Measurements from ENCODE around the gene MYBPC2.
"Not testable (repeated sequence)": the region's sequence is repeated elsewhere in the genome, so short reads cannot be mapped to it uniquely, and the experiment has no call there.

The MYBPC2 gene

GRCh38 chr19:50432221-50433028, at the start of gene MYBPC2:
Gene MYBPC2, plus strand, starts transcription at chr19:50432892. Its CDS starts 62 bp downstream, at chr19:50432954.
- no peak for DNase-seq

GRCh38 chr19:50383001-50383851, 49.5 kb upstream of the MYBPC2 start:
- DNase-seq: no peak

- DNase-seq: peak; percentile 99
Measured at GRCh38 chr19:50383852-50384684, 48.6 kb upstream of the MYBPC2 start, which contains the start of gene POLD1. Gene POLD1, plus strand, starts transcription at chr19:50384347. Its CDS starts 14,505 bp downstream, at chr19:50398852.

GRCh38 chr19:50384685-50385535, 47.8 kb upstream of the MYBPC2 start:
- no peak for DNase-seq

GRCh38 chr19:50387176-50387867, 45.4 kb upstream of the MYBPC2 start:
- DNase-seq: peak; percentile 71

- no peak for DNase-seq
Measured at GRCh38 chr19:50387868-50388245, 44.8 kb upstream of the MYBPC2 start.

GRCh38 chr19:50390295-50390694, 42.4 kb upstream of the MYBPC2 start:
- DNase-seq: not testable (repeated sequence)

- not testable (repeated sequence) for DNase-seq
Measured at GRCh38 chr19:50390952-50391351, 41.7 kb upstream of the MYBPC2 start.

GRCh38 chr19:50392759-50393158, 39.9 kb upstream of the MYBPC2 start:
- DNase-seq: no peak

- no peak for DNase-seq
Measured at GRCh38 chr19:50393589-50393988, 39.1 kb upstream of the MYBPC2 start.

- no peak for DNase-seq
Measured at GRCh38 chr19:50394017-50394416, 38.7 kb upstream of the MYBPC2 start.

GRCh38 chr19:50398675-50399367, 33.9 kb upstream of the MYBPC2 start:
- no peak for DNase-seq

GRCh38 chr19:50399368-50399745, 33.3 kb upstream of the MYBPC2 start:
- DNase-seq: no peak

- no peak for DNase-seq
Measured at GRCh38 chr19:50401605-50402450, 30.9 kb upstream of the MYBPC2 start.

GRCh38 chr19:50402544-50403301, 30.0 kb upstream of the MYBPC2 start:
- DNase-seq: no peak

GRCh38 chr19:50406156-50406820, 26.4 kb upstream of the MYBPC2 start:
- no peak for DNase-seq

- DNase-seq: no peak
Measured at GRCh38 chr19:50406829-50407228, 25.9 kb upstream of the MYBPC2 start.

- DNase-seq: no peak
Measured at GRCh38 chr19:50409347-50409746, 23.3 kb upstream of the MYBPC2 start.
